Progenitor cell of endocrine pancreas (in vitro differentiated cells): ENCODE data around the gene MYO1A. TPM values are rescaled to one million over a fixed set of nuclear protein-coding genes. Genes with fewer than 3 reads are reported as not detected.
"Not testable (repeated sequence)": the region's sequence is repeated elsewhere in the genome, so short reads cannot be mapped to it uniquely, and the experiment has no call there.

ENCODE experiments used
- DNase-seq: peaks from one replicate; pipeline ENCODE4 v3.0.0; 2021; ENCODE audit warnings: low spot score; ENCODE audit not compliant: unreplicated experiment
- H3K27ac Mint-ChIP-seq: 2 replicates; pipeline ENCODE4 v1.8.0; 2021; ENCODE audit warnings: mild to moderate bottlenecking, moderate library complexity, mixed read lengths
- H3K27me3 Mint-ChIP-seq: 2 replicates; pipeline ENCODE4 v1.8.0; 2021; ENCODE audit warnings: mixed read lengths
- H3K36me3 Mint-ChIP-seq: 2 replicates; pipeline ENCODE4 v1.8.0; 2022; ENCODE audit warnings: mixed read lengths; ENCODE audit not compliant: insufficient read depth
- H3K4me1 Mint-ChIP-seq: 2 replicates; pipeline ENCODE4 v1.8.0; 2021; ENCODE audit warnings: low read depth, mixed read lengths
- H3K4me3 Mint-ChIP-seq: 2 replicates; pipeline ENCODE4 v1.8.0; 2021; ENCODE audit warnings: low read depth, mild to moderate bottlenecking, moderate library complexity, mixed read lengths
- H3K9me3 Mint-ChIP-seq: 2 replicates; pipeline ENCODE4 v1.8.0; 2021; ENCODE audit warnings: low read depth, mixed read lengths
- CTCF ChIP-seq: fragments of 200-600 bp; sonication (generic); IDR thresholded peaks from one replicate; pipeline ENCODE4 v1.5.0; 2021; ENCODE audit warnings: antibody characterized with exemption, mild to moderate bottlenecking; ENCODE audit not compliant: unreplicated experiment
- total RNA-seq: library from RNA; stranded (reverse); gene quantifications from 2 replicates; pipeline ENCODE4 v1.2.1, GENCODE V29; 2021

The MYO1A gene
- total RNA-seq, 1 donor from 2014 or later = 1.2 TPM

GRCh38 chr12:56988207-56988739 is 61.7 kb downstream of the MYO1A start:
- Mint-ChIP-seq H3K4me1 (no peaks in the 10 kb centered on the region), H3K36me3 (peaks cover 2% of the 10 kb centered on the region), H3K9me3 (no peaks in the 10 kb centered on the region), H3K27me3 (no peaks in the 10 kb centered on the region), H3K4me3 (no peak overlapping the region), H3K27ac (no peak overlapping the region)
- no peak for TF ChIP-seq CTCF
- no peak for DNase-seq

- peak; percentile 95 for TF ChIP-seq CTCF
- Mint-ChIP-seq H3K36me3 (no peaks in the 10 kb centered on the region), H3K27me3 (no peaks in the 10 kb centered on the region), H3K4me3 (no peak overlapping the region), H3K27ac (no peak overlapping the region), H3K9me3 (no peaks in the 10 kb centered on the region), H3K4me1 (no peaks in the 10 kb centered on the region)
- peak; percentile 69 for DNase-seq
These were observed 62.3 kb downstream of the MYO1A start for GRCh38 chr12:56987551-56988053.

GRCh38 chr12:56987011-56987410 is 62.9 kb downstream of the MYO1A start:
- Mint-ChIP-seq H3K36me3 (no peaks in the 10 kb centered on the region), H3K9me3 (no peaks in the 10 kb centered on the region), H3K27ac (no peak overlapping the region), H3K27me3 (no peaks in the 10 kb centered on the region), H3K4me3 (no peak overlapping the region), H3K4me1 (no peaks in the 10 kb centered on the region)
- no peak for DNase-seq
- no peak for TF ChIP-seq CTCF

GRCh38 chr12:56985714-56986113 is 64.2 kb downstream of the MYO1A start:
- not testable (repeated sequence) for H3K4me1 Mint-ChIP-seq, H3K27ac Mint-ChIP-seq, H3K36me3 Mint-ChIP-seq, DNase-seq, H3K4me3 Mint-ChIP-seq, H3K9me3 Mint-ChIP-seq, H3K27me3 Mint-ChIP-seq

GRCh38 chr12:56983386-56983785 is 66.5 kb downstream of the MYO1A start:
- Mint-ChIP-seq H3K4me3 (no peak overlapping the region), H3K36me3 (no peaks in the 10 kb centered on the region), H3K27me3 (no peaks in the 10 kb centered on the region), H3K4me1 (no peaks in the 10 kb centered on the region), H3K9me3 (no peaks in the 10 kb centered on the region), H3K27ac (no peak overlapping the region)
- DNase-seq = no peak
- TF ChIP-seq CTCF = no peak

- H3K36me3 Mint-ChIP-seq, DNase-seq, H3K27ac Mint-ChIP-seq, H3K9me3 Mint-ChIP-seq, H3K4me1 Mint-ChIP-seq, H3K4me3 Mint-ChIP-seq, H3K27me3 Mint-ChIP-seq: not testable (repeated sequence)
These were observed 67.2 kb downstream of the MYO1A start for GRCh38 chr12:56982578-56983236.
